Measurements from ENCODE around the gene CTXND1.

DNA sequence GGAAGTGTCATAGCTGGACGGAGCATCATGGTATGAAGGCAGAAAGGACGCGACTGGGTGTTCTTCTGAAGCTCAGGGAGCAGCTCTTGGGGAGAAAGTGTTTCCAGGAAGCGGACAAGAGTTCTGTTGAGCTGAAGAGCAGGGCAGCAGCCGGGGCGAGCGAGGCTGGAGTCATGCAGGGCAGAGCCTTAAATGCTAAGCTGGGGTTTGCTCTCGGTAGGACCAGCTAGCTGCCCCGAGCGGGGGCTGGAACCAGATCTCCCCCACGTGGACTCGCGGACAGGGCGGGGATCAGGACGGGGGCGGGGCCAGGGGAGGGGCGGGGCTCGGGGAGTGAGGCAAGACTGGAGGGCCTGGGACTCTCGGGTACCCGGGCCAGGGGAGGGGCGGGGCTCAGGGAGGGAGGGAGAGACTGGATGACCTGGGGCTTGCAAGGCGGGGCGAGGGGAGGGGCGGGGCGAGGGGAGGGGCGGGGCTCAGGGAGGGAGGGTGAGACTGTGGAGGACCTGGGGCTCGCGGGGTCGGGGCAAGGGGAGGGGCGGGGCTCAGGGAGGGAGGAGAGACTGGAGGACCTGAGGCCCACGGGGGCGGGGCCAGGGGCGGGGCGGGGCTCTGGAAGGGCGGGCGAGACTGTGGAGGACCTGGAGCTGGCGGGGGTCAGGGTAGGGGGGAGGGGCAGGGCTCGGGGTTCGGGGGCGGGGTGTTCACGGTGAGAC lies 99.7 kb downstream of the CTXND1 start:
- TF ChIP-seq, protein P1, sequence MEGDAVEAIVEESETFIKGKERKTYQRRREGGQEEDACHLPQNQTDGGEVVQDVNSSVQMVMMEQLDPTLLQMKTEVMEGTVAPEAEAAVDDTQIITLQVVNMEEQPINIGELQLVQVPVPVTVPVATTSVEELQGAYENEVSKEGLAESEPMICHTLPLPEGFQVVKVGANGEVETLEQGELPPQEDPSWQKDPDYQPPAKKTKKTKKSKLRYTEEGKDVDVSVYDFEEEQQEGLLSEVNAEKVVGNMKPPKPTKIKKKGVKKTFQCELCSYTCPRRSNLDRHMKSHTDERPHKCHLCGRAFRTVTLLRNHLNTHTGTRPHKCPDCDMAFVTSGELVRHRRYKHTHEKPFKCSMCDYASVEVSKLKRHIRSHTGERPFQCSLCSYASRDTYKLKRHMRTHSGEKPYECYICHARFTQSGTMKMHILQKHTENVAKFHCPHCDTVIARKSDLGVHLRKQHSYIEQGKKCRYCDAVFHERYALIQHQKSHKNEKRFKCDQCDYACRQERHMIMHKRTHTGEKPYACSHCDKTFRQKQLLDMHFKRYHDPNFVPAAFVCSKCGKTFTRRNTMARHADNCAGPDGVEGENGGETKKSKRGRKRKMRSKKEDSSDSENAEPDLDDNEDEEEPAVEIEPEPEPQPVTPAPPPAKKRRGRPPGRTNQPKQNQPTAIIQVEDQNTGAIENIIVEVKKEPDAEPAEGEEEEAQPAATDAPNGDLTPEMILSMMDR (IDR thresholded peaks at IDR 0.05): no peak
- TF ChIP-seq, protein P2, sequence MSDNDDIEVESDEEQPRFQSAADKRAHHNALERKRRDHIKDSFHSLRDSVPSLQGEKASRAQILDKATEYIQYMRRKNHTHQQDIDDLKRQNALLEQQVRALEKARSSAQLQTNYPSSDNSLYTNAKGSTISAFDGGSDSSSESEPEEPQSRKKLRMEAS (CRISPR knock-in tag; IDR thresholded peaks at IDR 0.05): no peak
- no peak for TF ChIP-seq GABPB1 (CRISPR knock-in tag; IDR thresholded peaks at IDR 0.05)
- TF ChIP-seq, protein P3, sequence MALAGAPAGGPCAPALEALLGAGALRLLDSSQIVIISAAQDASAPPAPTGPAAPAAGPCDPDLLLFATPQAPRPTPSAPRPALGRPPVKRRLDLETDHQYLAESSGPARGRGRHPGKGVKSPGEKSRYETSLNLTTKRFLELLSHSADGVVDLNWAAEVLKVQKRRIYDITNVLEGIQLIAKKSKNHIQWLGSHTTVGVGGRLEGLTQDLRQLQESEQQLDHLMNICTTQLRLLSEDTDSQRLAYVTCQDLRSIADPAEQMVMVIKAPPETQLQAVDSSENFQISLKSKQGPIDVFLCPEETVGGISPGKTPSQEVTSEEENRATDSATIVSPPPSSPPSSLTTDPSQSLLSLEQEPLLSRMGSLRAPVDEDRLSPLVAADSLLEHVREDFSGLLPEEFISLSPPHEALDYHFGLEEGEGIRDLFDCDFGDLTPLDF (CRISPR knock-in tag; IDR thresholded peaks at IDR 0.05): no peak
- TF ChIP-seq, protein P4, sequence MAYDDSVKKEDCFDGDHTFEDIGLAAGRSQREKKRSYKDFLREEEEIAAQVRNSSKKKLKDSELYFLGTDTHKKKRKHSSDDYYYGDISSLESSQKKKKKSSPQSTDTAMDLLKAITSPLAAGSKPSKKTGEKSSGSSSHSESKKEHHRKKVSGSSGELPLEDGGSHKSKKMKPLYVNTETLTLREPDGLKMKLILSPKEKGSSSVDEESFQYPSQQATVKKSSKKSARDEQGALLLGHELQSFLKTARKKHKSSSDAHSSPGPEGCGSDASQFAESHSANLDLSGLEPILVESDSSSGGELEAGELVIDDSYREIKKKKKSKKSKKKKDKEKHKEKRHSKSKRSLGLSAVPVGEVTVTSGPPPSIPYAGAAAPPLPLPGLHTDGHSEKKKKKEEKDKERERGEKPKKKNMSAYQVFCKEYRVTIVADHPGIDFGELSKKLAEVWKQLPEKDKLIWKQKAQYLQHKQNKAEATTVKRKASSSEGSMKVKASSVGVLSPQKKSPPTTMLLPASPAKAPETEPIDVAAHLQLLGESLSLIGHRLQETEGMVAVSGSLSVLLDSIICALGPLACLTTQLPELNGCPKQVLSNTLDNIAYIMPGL (CRISPR knock-in tag; IDR thresholded peaks at IDR 0.05): no peak
- TF ChIP-seq, protein P5, sequence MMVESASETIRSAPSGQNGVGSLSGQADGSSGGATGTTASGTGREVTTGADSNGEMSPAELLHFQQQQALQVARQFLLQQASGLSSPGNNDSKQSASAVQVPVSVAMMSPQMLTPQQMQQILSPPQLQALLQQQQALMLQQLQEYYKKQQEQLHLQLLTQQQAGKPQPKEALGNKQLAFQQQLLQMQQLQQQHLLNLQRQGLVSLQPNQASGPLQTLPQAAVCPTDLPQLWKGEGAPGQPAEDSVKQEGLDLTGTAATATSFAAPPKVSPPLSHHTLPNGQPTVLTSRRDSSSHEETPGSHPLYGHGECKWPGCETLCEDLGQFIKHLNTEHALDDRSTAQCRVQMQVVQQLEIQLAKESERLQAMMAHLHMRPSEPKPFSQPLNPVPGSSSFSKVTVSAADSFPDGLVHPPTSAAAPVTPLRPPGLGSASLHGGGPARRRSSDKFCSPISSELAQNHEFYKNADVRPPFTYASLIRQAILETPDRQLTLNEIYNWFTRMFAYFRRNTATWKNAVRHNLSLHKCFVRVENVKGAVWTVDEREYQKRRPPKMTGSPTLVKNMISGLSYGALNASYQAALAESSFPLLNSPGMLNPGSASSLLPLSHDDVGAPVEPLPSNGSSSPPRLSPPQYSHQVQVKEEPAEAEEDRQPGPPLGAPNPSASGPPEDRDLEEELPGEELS (CRISPR knock-in tag; IDR thresholded peaks at IDR 0.05): no peak
- no peak for TF ChIP-seq ZNF263 (CRISPR knock-in tag; IDR thresholded peaks at IDR 0.05; ENCODE audit: low read depth)
- TF ChIP-seq, protein P6, sequence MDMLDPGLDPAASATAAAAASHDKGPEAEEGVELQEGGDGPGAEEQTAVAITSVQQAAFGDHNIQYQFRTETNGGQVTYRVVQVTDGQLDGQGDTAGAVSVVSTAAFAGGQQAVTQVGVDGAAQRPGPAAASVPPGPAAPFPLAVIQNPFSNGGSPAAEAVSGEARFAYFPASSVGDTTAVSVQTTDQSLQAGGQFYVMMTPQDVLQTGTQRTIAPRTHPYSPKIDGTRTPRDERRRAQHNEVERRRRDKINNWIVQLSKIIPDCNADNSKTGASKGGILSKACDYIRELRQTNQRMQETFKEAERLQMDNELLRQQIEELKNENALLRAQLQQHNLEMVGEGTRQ (CRISPR knock-in tag; IDR thresholded peaks at IDR 0.05): no peak
- no peak for TF ChIP-seq NFYB (CRISPR knock-in tag; conservative IDR thresholded peaks at IDR 0.05; ENCODE audit: low read depth)
- TF ChIP-seq SMAD3 (CRISPR knock-in tag; IDR thresholded peaks at IDR 0.05; ENCODE audit: borderline replicate concordance): no peak
- TF ChIP-seq, protein P7, sequence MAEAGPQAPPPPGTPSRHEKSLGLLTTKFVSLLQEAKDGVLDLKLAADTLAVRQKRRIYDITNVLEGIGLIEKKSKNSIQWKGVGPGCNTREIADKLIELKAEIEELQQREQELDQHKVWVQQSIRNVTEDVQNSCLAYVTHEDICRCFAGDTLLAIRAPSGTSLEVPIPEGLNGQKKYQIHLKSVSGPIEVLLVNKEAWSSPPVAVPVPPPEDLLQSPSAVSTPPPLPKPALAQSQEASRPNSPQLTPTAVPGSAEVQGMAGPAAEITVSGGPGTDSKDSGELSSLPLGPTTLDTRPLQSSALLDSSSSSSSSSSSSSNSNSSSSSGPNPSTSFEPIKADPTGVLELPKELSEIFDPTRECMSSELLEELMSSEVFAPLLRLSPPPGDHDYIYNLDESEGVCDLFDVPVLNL (CRISPR knock-in tag; IDR thresholded peaks at IDR 0.05; ENCODE audit: borderline replicate concordance, low read depth): no peak

Measured in WTC11 (cell line).